Astrocyte of the cerebellum (primary cell): Measurements from ENCODE around the gene PLCH2.
A peak's percentile ranks its signal among the peaks of the same experiment; 100 is the strongest.

ENCODE experiments used
- DNase-seq: peaks from one replicate; pipeline ENCODE4 v3.0.0-alpha.2; 2011; ENCODE audit warnings: low read depth
- H3K4me3 ChIP-seq: 2 replicates; pipeline ENCODE4 v1.5.1; 2011; ENCODE audit warnings: mild to moderate bottlenecking, low read depth, low read length, moderate library complexity
- CTCF ChIP-seq: IDR thresholded peaks from 2 replicates; pipeline ENCODE4 v1.5.1; 2012; ENCODE audit warnings: low read length, low read depth, moderate library complexity, mild to moderate bottlenecking; ENCODE audit errors: missing control alignments
- in situ Hi-C: cut with HindIII; loops from 2 replicates; pipeline ENCODE4 v1.10.0; 2017; ENCODE audit warnings: low sequenced_read_pairs

The PLCH2 gene

GRCh38 chr1:2476061-2476999, at the start of gene PLCH2:
Gene PLCH2 (plus strand): TSS chr1:2476289. CDS start chr1:2476589, 300 bp downstream.
- TF ChIP-seq CTCF, result no peak
- H3K4me3 ChIP-seq, result no peak within 1 kb of the TSS
- no peak for DNase-seq
- in situ Hi-C loops, result no loop called here

- in situ Hi-C loops, result loop anchor here (10.0 kb wide), 2 partner anchors 88 to 138 kb away; no protein-coding TSS in a partner anchor
- no peak for TF ChIP-seq CTCF
- no peak overlapping the region for H3K4me3 ChIP-seq
- DNase-seq, result no peak
Measured at GRCh38 chr1:2426540-2426939, 49.5 kb upstream of the PLCH2 start.

GRCh38 chr1:2427051-2427450, 49.0 kb upstream of the PLCH2 start:
- in situ Hi-C loops, result loop anchor here (10.0 kb wide), 2 partner anchors 88 to 138 kb away; no protein-coding TSS in a partner anchor

GRCh38 chr1:2427976-2428375, 48.1 kb upstream of the PLCH2 start:
- TF ChIP-seq CTCF, result no peak
- in situ Hi-C loops, result loop anchor here (10.0 kb wide), 2 partner anchors 87 to 137 kb away; no protein-coding TSS in a partner anchor
- no peak overlapping the region for H3K4me3 ChIP-seq

More at GRCh38 chr1:2427051-2427450, 49.0 kb upstream of the PLCH2 start:
- DNase-seq, result no peak
- H3K4me3 ChIP-seq, result no peak overlapping the region
- no peak for TF ChIP-seq CTCF

GRCh38 chr1:2428490-2428889, 47.6 kb upstream of the PLCH2 start:
- TF ChIP-seq CTCF, result no peak
- in situ Hi-C loops, result loop anchor here (10.0 kb wide), 2 partner anchors 86 to 136 kb away; no protein-coding TSS in a partner anchor
- DNase-seq, result no peak
- no peak overlapping the region for H3K4me3 ChIP-seq

More at GRCh38 chr1:2427976-2428375, 48.1 kb upstream of the PLCH2 start:
- no peak for DNase-seq

- peak; percentile 18 for TF ChIP-seq CTCF
- in situ Hi-C loops, result loop anchor here (10.0 kb wide), 2 partner anchors 85 to 135 kb away; no protein-coding TSS in a partner anchor
- DNase-seq, result no peak
- H3K4me3 ChIP-seq, result no peak overlapping the region
Measured at GRCh38 chr1:2429780-2430591, 46.1 kb upstream of the PLCH2 start.
